ENCODE data around the gene ZNF524.

- TF ChIP-seq CTCF (IDR thresholded peaks at IDR 0.05), result no peak
- TF ChIP-seq PHF8 (IDR thresholded peaks at IDR 0.05; ENCODE audit: borderline replicate concordance, low read depth), result no peak
- no peak for TF ChIP-seq TFCP2L1 (CRISPR knock-in tag; IDR thresholded peaks at IDR 0.05)
- TF ChIP-seq MAZ (IDR thresholded peaks at IDR 0.05; ENCODE audit: borderline replicate concordance, low read depth, low read length), result no peak
- TF ChIP-seq POLR2A (IDR thresholded peaks at IDR 0.05; ENCODE audit: low read length), result no peak
- TF ChIP-seq ESRRA (IDR thresholded peaks at IDR 0.05; ENCODE audit: borderline replicate concordance, low read length), result no peak
- no peak for TF ChIP-seq NFE2L2 (conservative IDR thresholded peaks at IDR 0.05; ENCODE audit: low read length)
- no peak for TF ChIP-seq ZNF302 (CRISPR knock-in tag; IDR thresholded peaks at IDR 0.05)
These were observed 13.3 kb downstream of the ZNF524 start for GRCh38 chr19:55613396-55613795.

All from A549 (cell line).